H9 (cell line): ENCODE measurements around the gene DPM1. TPM values are rescaled to one million over a fixed set of nuclear protein-coding genes. Genes with fewer than 3 reads are reported as not detected.

Experiments used
- DNase-seq: peaks from one replicate; pipeline ENCODE4 v3.0.0-alpha.2; 2017
- H2AFZ ChIP-seq: one replicate; pipeline ENCODE4 v1.6.1; 2013; ENCODE audit warnings: mild to moderate bottlenecking, low read length, control low read depth, moderate library complexity
- H2AK5ac ChIP-seq: 2 replicates; pipeline ENCODE4 v1.6.1; 2013; ENCODE audit warnings: low read length, control low read depth, mixed read lengths; ENCODE audit not compliant: insufficient read length
- H2BK120ac ChIP-seq: one replicate; pipeline ENCODE4 v1.6.1; 2013; ENCODE audit warnings: low read depth, mild to moderate bottlenecking, low read length, control low read depth, inconsistent platforms; ENCODE audit not compliant: poor library complexity, severe bottlenecking
- H2BK12ac ChIP-seq: 2 replicates; pipeline ENCODE4 v1.6.1; 2013; ENCODE audit warnings: low read length, control low read depth, mixed read lengths, low read depth; ENCODE audit not compliant: insufficient read length
- H2BK15ac ChIP-seq: 2 replicates; pipeline ENCODE4 v1.6.1; 2013; ENCODE audit warnings: low read depth, low read length, control low read depth
- H2BK20ac ChIP-seq: one replicate; pipeline ENCODE4 v1.6.1; 2013; ENCODE audit warnings: low read depth, mild to moderate bottlenecking, low read length, control low read depth, inconsistent platforms; ENCODE audit not compliant: poor library complexity, severe bottlenecking
- H2BK5ac ChIP-seq: 2 replicates; pipeline ENCODE4 v1.6.1; 2013; ENCODE audit warnings: low read length, control low read depth, mixed read lengths; ENCODE audit not compliant: insufficient read length
- H3K14ac ChIP-seq: 2 replicates; pipeline ENCODE4 v1.6.1; 2013; ENCODE audit warnings: low read length, control low read depth; ENCODE audit not compliant: insufficient read depth
- H3K18ac ChIP-seq: 2 replicates; pipeline ENCODE4 v1.6.1; 2013; ENCODE audit warnings: low read depth, mild to moderate bottlenecking, mixed read lengths, low read length, control low read depth; ENCODE audit not compliant: insufficient read length
- H3K23ac ChIP-seq: 2 replicates; pipeline ENCODE4 v1.6.1; 2013; ENCODE audit warnings: low read length, control low read depth, mixed read lengths, low read depth; ENCODE audit not compliant: insufficient read length
- H3K23me2 ChIP-seq: 2 replicates; pipeline ENCODE4 v1.6.1; 2013; ENCODE audit warnings: low read depth, mild to moderate bottlenecking, mixed read lengths, low read length, control low read depth; ENCODE audit not compliant: insufficient read length, poor library complexity, severe bottlenecking
- H3K27ac ChIP-seq: 2 replicates; pipeline ENCODE4 v1.5.1; 2013; ENCODE audit warnings: low read length, control low read depth, mixed read lengths, low read depth; ENCODE audit not compliant: insufficient read length
- H3K27me3 ChIP-seq: 2 replicates; pipeline ENCODE4 v1.6.1; 2013; ENCODE audit warnings: low read length, control low read depth, inconsistent platforms; ENCODE audit not compliant: insufficient read depth
- H3K4ac ChIP-seq: 2 replicates; pipeline ENCODE4 v1.6.1; 2013; ENCODE audit warnings: low read depth, mild to moderate bottlenecking, control low read depth, inconsistent platforms, low read length, moderate library complexity
- H3K4me1 ChIP-seq: 2 replicates; pipeline ENCODE4 v1.6.1; 2013; ENCODE audit warnings: low read length, control low read depth, inconsistent platforms; ENCODE audit not compliant: insufficient read depth
- H3K4me2 ChIP-seq: 2 replicates; pipeline ENCODE4 v1.6.1; 2013; ENCODE audit warnings: low read length, control low read depth, mixed read lengths; ENCODE audit not compliant: insufficient read length, insufficient read depth
- H3K56ac ChIP-seq: 2 replicates; pipeline ENCODE4 v1.6.1; 2013; ENCODE audit warnings: low read depth, mild to moderate bottlenecking, mixed read lengths, low read length, control low read depth; ENCODE audit not compliant: insufficient read length
- H3K79me1 ChIP-seq: 2 replicates; pipeline ENCODE4 v1.6.1; 2013; ENCODE audit warnings: low read depth, mild to moderate bottlenecking, moderate library complexity, low read length, control low read depth, inconsistent platforms; ENCODE audit not compliant: insufficient read depth, poor library complexity, severe bottlenecking
- H3K79me2 ChIP-seq: 2 replicates; pipeline ENCODE4 v1.6.1; 2013; ENCODE audit warnings: low read length, control low read depth, inconsistent platforms; ENCODE audit not compliant: insufficient read depth
- H3K9ac ChIP-seq: 2 replicates; pipeline ENCODE4 v1.6.1; 2013; ENCODE audit warnings: low read length, control low read depth, mixed read lengths; ENCODE audit not compliant: insufficient read length; ENCODE audit errors: extremely low read depth
- H3K9me3 ChIP-seq: one replicate; pipeline ENCODE4 v1.6.1; 2013; ENCODE audit warnings: low read depth, low read length, inconsistent platforms; ENCODE audit not compliant: control insufficient read depth
- H3T11ph ChIP-seq: one replicate; pipeline ENCODE4 v1.6.1; 2013; ENCODE audit warnings: mild to moderate bottlenecking, low read length, control low read depth, inconsistent platforms
- H4K20me1 ChIP-seq: one replicate; pipeline ENCODE4 v1.6.1; 2013; ENCODE audit not compliant: control insufficient read depth, insufficient read length, insufficient read depth
- H4K5ac ChIP-seq: 2 replicates; pipeline ENCODE4 v1.6.1; 2013; ENCODE audit warnings: low read depth, mild to moderate bottlenecking, mixed read lengths, low read length, control low read depth; ENCODE audit not compliant: insufficient read length
- H4K8ac ChIP-seq: replicated peaks from 2 replicates; pipeline ENCODE4 v1.6.1; 2013; ENCODE audit warnings: low read length, control low read depth, mixed read lengths, low read depth; ENCODE audit not compliant: insufficient read length
- H4K91ac ChIP-seq: 2 replicates; pipeline ENCODE4 v1.6.1; 2013; ENCODE audit warnings: low read depth, mild to moderate bottlenecking, moderate library complexity, mixed read lengths, low read length, control low read depth; ENCODE audit not compliant: insufficient read length
- H3K27ac Mint-ChIP-seq, 3 experiments: 2 replicates in 2 of 3; 3 replicates in 1 of 3; pipeline ENCODE4 v1.8.0; 2020 to 2021; ENCODE audit warnings: mixed read lengths in 3 of 3, mild to moderate bottlenecking in 1 of 3, moderate library complexity in 1 of 3
- H3K27me3 Mint-ChIP-seq: 2 replicates; pipeline ENCODE4 v1.8.0; 2021; ENCODE audit warnings: low read depth, mild to moderate bottlenecking, moderate library complexity, mixed read lengths
- H3K36me3 Mint-ChIP-seq, 3 experiments: 2 replicates in 2 of 3; 3 replicates in 1 of 3; pipeline ENCODE4 v1.8.0; 2020 to 2021; ENCODE audit warnings: low read depth in 3 of 3, mixed read lengths in 3 of 3; ENCODE audit not compliant: insufficient read depth in 1 of 3
- H3K4me1 Mint-ChIP-seq, 2 experiments: 2 replicates each; pipeline ENCODE4 v1.8.0; 2020; ENCODE audit warnings: mixed read lengths in 2 of 2
- H3K4me3 Mint-ChIP-seq, 2 experiments: 2 replicates in 1 of 2; 3 replicates in 1 of 2; pipeline ENCODE4 v1.8.0; 2020 to 2021; ENCODE audit warnings: mild to moderate bottlenecking in 2 of 2, mixed read lengths in 2 of 2, moderate library complexity in 1 of 2
- H3K9me3 Mint-ChIP-seq, 2 experiments: 2 replicates in 1 of 2; 3 replicates in 1 of 2; pipeline ENCODE4 v1.8.0; 2020; ENCODE audit warnings: mild to moderate bottlenecking in 2 of 2, mixed read lengths in 2 of 2, moderate library complexity in 1 of 2
- WGBS: extraction: QIAGEN DNeasy Blood & Tissue Kit; methylation state at CpG from one replicate; pipeline ENCODE4 v1.1.7; 2013; ENCODE audit warnings: missing lambda C conversion rate, low lambda C conversion rate, mixed read lengths; ENCODE audit not compliant: insufficient read length; ENCODE audit errors: extremely low coverage; 5-methylcytosine and 5-hydroxymethylcytosine counted together
- total RNA-seq: library from RNA; stranded (reverse); gene quantifications from 2 replicates; pipeline ENCODE4 v1.2.1, GENCODE V29; 2021
- TF ChIP-seq, protein P1 (sequence below): fragments of 200-600 bp; sonication (generic); conservative IDR thresholded peaks from 3 replicates; pipeline ENCODE4 v1.8.0; 2021; ENCODE audit warnings: antibody characterized with exemption, mild to moderate bottlenecking

DPM1 gene
- total RNA-seq, 1 experiment from 2014 or later = 64.0 TPM

DNA sequence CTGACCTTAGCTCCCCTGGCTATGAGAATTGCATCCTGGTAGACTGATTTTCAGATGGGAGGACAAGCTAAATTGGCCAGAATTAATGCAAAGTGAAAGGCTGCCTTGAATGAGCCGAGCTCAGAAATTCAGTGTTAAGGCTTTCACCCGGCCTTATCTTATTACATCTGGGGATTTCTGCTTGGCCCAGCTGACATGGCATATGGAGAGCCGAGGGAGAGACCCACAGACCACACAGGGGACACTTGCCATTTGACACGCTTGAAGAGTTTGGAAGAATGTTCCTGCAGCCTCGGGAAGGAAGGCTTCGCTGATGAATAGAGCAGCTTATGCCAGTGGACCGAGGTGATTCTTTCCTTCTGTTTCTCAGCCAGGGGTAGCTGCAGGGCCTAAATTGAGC, 9.3 kb upstream of the DPM1 start:
- Mint-ChIP-seq H3K27ac (no peak overlapping the region), H3K4me3 (no peak overlapping the region), H3K9me3 (no peaks in the 10 kb centered on the region), H3K27me3 (peaks cover 11% of the 10 kb centered on the region), H3K36me3 (no peaks in the 10 kb centered on the region), H3K4me1 (peaks cover 0 to 12% of the 10 kb centered on the region in 2 experiments; a peak in 1 of 4 replicates)
- H3K4me2 ChIP-seq = no peak overlapping the region
- no peak for DNase-seq
- H2BK120ac ChIP-seq = no peak overlapping the region
- no peak overlapping the region for H3T11ph ChIP-seq
- H3K9me3 ChIP-seq = no peaks in the 10 kb centered on the region
- H4K20me1 ChIP-seq = no peaks in the 10 kb centered on the region
- H4K5ac ChIP-seq = no peak overlapping the region
- H3K23me2 ChIP-seq = no peaks in the 10 kb centered on the region
- no peak overlapping the region for H3K23ac ChIP-seq
- H3K18ac ChIP-seq = no peak overlapping the region
- no peaks in the 10 kb centered on the region for H3K79me2 ChIP-seq
- no peak overlapping the region for H3K9ac ChIP-seq
- no peak overlapping the region for H3K56ac ChIP-seq
- H3K79me1 ChIP-seq = no peaks in the 10 kb centered on the region
- H2BK15ac ChIP-seq = no peak overlapping the region
- H2BK20ac ChIP-seq = no peak overlapping the region
- H3K14ac ChIP-seq = no peak overlapping the region
- H4K8ac ChIP-seq = no peak overlapping the region
- TF ChIP-seq, protein P1, sequence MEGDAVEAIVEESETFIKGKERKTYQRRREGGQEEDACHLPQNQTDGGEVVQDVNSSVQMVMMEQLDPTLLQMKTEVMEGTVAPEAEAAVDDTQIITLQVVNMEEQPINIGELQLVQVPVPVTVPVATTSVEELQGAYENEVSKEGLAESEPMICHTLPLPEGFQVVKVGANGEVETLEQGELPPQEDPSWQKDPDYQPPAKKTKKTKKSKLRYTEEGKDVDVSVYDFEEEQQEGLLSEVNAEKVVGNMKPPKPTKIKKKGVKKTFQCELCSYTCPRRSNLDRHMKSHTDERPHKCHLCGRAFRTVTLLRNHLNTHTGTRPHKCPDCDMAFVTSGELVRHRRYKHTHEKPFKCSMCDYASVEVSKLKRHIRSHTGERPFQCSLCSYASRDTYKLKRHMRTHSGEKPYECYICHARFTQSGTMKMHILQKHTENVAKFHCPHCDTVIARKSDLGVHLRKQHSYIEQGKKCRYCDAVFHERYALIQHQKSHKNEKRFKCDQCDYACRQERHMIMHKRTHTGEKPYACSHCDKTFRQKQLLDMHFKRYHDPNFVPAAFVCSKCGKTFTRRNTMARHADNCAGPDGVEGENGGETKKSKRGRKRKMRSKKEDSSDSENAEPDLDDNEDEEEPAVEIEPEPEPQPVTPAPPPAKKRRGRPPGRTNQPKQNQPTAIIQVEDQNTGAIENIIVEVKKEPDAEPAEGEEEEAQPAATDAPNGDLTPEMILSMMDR = no peak
- H2AFZ ChIP-seq = no peak overlapping the region
- H4K91ac ChIP-seq = no peak overlapping the region
- no CpG with 5 or more reads among the region's 7 CpGs for WGBS
- H2BK12ac ChIP-seq = no peak overlapping the region
- H3K27ac ChIP-seq = no peak overlapping the region
- no peak overlapping the region for H2AK5ac ChIP-seq
- H3K27me3 ChIP-seq = no peaks in the 10 kb centered on the region
- no peaks in the 10 kb centered on the region for H3K4me1 ChIP-seq
- H3K4ac ChIP-seq = no peak overlapping the region
- no peak overlapping the region for H2BK5ac ChIP-seq
